Liver (tissue), 3 donors: ENCODE results near the gene FNTB.

Experiments used
- EGR1 ChIP-seq, 2 donors: IDR thresholded peaks; 2 replicates each; pipeline ENCODE4 v1.6.1; 2016 to 2018; ENCODE audit warnings: antibody characterized with exemption in 2 of 2, low read depth in 2 of 2
- FOXA1 ChIP-seq: IDR thresholded peaks from 2 replicates; pipeline ENCODE4 v1.6.1; 2016; ENCODE audit warnings: antibody characterized with exemption
- FOXA2 ChIP-seq: IDR thresholded peaks from 2 replicates; pipeline ENCODE4 v1.6.1; 2016; ENCODE audit warnings: antibody characterized with exemption
- JUND ChIP-seq, 2 donors: IDR thresholded peaks; 2 replicates each; pipeline ENCODE4 v1.6.1; 2016; ENCODE audit warnings: antibody characterized with exemption in 2 of 2
- RAD21 ChIP-seq, 2 donors: IDR thresholded peaks; 2 replicates each; pipeline ENCODE4 v1.6.1; 2016; ENCODE audit warnings: antibody characterized with exemption in 2 of 2, mild to moderate bottlenecking in 2 of 2
- SP1 ChIP-seq: IDR thresholded peaks from 2 replicates; pipeline ENCODE4 v1.6.1; 2018; ENCODE audit warnings: antibody characterized with exemption, mild to moderate bottlenecking
- TAF1 ChIP-seq: conservative IDR thresholded peaks from 2 replicates; pipeline ENCODE4 v1.6.1; 2016; ENCODE audit warnings: antibody characterized with exemption, mild to moderate bottlenecking
- YY1 ChIP-seq: IDR thresholded peaks from 2 replicates; pipeline ENCODE4 v1.6.1; 2016; ENCODE audit warnings: antibody characterized with exemption, mild to moderate bottlenecking
- TF ChIP-seq, protein P1 (sequence below): fragments of 150-350 bp; IDR thresholded peaks from 2 replicates; pipeline ENCODE4 v1.5.1; 2017; ENCODE audit warnings: improper control_type of control experiment, low read depth, low read length; ENCODE audit not compliant: missing input control
- TF ChIP-seq, protein P2 (sequence below): IDR thresholded peaks from 2 replicates; pipeline ENCODE4 v1.6.1; 2016; ENCODE audit warnings: antibody characterized with exemption, mild to moderate bottlenecking
- TF ChIP-seq, protein P3 (sequence below): IDR thresholded peaks from 2 replicates; pipeline ENCODE4 v1.6.1; 2016; ENCODE audit warnings: antibody characterized with exemption
- donor health status: healthy.
- donor health status: healthy.

DNA sequence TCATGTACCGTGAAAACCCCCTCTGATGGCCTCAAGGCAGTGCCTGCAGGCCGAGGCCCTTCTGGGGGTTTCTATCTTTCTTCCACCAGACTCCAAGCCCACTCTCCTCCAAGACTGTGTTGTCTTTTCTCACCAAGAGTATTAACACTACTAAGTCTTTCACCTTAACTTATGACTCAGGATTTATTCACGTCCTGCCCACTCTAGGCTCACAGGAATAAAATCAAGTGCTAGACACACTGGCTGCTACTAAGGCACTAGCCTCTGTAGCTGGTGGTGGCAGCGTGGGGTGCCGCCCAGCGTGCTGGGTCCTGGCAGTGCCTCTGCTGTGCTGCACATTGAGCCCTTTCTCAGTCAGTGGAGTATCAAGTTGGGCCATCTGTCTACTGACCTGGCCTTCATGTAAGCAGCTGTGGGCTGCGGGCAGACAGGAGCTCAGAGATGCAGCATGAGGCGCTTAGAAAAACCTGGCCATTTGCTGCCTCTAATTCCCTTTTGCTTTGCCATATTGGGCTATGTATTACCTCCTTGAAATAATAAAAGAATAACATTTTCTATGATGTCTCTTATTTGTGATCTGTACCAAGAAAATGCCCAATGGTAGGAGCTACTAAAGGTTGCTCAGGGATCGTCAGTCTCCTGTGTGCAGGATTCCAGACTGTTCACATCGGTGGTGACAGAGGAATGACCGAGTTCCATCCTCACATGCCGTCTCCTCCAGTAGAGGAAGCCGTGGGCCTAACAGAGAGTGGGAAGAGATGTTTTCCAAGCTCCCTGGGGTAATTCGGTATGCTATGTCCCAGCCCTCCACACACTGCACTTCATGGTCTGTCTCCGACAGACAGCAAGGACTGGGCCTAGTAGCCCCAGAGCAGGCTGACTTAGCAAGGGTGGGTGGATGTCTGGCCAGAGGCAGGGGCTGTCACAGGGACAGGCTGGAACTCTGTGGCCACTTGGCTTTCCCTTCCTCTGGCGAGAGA lies 75.7 kb downstream of the FNTB start:
- TF ChIP-seq, protein P1, sequence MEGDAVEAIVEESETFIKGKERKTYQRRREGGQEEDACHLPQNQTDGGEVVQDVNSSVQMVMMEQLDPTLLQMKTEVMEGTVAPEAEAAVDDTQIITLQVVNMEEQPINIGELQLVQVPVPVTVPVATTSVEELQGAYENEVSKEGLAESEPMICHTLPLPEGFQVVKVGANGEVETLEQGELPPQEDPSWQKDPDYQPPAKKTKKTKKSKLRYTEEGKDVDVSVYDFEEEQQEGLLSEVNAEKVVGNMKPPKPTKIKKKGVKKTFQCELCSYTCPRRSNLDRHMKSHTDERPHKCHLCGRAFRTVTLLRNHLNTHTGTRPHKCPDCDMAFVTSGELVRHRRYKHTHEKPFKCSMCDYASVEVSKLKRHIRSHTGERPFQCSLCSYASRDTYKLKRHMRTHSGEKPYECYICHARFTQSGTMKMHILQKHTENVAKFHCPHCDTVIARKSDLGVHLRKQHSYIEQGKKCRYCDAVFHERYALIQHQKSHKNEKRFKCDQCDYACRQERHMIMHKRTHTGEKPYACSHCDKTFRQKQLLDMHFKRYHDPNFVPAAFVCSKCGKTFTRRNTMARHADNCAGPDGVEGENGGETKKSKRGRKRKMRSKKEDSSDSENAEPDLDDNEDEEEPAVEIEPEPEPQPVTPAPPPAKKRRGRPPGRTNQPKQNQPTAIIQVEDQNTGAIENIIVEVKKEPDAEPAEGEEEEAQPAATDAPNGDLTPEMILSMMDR: no peak
- TF ChIP-seq, protein P2, sequence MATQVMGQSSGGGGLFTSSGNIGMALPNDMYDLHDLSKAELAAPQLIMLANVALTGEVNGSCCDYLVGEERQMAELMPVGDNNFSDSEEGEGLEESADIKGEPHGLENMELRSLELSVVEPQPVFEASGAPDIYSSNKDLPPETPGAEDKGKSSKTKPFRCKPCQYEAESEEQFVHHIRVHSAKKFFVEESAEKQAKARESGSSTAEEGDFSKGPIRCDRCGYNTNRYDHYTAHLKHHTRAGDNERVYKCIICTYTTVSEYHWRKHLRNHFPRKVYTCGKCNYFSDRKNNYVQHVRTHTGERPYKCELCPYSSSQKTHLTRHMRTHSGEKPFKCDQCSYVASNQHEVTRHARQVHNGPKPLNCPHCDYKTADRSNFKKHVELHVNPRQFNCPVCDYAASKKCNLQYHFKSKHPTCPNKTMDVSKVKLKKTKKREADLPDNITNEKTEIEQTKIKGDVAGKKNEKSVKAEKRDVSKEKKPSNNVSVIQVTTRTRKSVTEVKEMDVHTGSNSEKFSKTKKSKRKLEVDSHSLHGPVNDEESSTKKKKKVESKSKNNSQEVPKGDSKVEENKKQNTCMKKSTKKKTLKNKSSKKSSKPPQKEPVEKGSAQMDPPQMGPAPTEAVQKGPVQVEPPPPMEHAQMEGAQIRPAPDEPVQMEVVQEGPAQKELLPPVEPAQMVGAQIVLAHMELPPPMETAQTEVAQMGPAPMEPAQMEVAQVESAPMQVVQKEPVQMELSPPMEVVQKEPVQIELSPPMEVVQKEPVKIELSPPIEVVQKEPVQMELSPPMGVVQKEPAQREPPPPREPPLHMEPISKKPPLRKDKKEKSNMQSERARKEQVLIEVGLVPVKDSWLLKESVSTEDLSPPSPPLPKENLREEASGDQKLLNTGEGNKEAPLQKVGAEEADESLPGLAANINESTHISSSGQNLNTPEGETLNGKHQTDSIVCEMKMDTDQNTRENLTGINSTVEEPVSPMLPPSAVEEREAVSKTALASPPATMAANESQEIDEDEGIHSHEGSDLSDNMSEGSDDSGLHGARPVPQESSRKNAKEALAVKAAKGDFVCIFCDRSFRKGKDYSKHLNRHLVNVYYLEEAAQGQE: no peak
- no peak for TF ChIP-seq RAD21 (IDR thresholded peaks at IDR 0.05)
- no peak for TF ChIP-seq YY1
- TF ChIP-seq, protein P3, sequence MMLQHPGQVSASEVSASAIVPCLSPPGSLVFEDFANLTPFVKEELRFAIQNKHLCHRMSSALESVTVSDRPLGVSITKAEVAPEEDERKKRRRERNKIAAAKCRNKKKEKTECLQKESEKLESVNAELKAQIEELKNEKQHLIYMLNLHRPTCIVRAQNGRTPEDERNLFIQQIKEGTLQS: no peak
- TF ChIP-seq FOXA1: no peak
- no peak for TF ChIP-seq EGR1 (IDR thresholded peaks at IDR 0.05; ENCODE audit: low read depth in 2 of 2)
- TF ChIP-seq TAF1: no peak
- no peak for TF ChIP-seq JUND (IDR thresholded peaks at IDR 0.05)
- no peak for TF ChIP-seq FOXA2
- no peak for TF ChIP-seq SP1
